ENCODE results near the gene ZBTB16. TPM values are rescaled to one million over a fixed set of nuclear protein-coding genes. Genes with fewer than 3 reads are reported as not detected.

The ZBTB16 gene
- total and polyA plus RNA-seq, 2 experiments from 2014 or later, result 8.7 to 10.5 TPM

DNA sequence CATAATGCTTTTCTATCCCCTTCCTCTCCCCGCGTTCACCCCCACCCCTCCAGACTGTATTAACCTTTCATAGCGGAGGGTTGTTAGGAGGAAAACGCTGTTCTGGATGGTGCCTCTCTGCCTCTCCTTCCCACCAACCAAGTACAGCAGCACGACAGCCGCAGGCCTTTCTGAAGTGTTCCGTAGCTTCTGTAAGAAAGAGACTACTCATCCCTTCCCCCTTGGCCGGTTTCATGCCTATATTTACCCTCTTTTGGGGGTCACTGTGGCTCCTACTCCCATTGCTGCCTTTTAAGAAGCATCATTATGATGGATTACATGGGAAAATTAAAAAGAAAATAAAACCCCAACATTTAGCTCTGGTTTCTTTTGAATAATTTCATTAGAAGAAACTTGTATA, 46.5 kb downstream of the ZBTB16 start:
- H3K27ac ChIP-seq, result no peak overlapping the region
- H3K4me1 ChIP-seq (ENCODE audit: low read depth), result peaks cover 3% of the 10 kb centered on the region
- no peak overlapping the region for H3K4me3 ChIP-seq
- no peak for DNase-seq (ENCODE audit: low read depth in 1 of 2, low spot score in 1 of 2)
- H3K36me3 ChIP-seq, result no peaks in the 10 kb centered on the region
- H3K27me3 ChIP-seq, result peaks cover 3% of the 10 kb centered on the region
- H3K9me3 ChIP-seq (ENCODE audit: low read depth), result no peaks in the 10 kb centered on the region
- TF ChIP-seq CTCF (IDR thresholded peaks at IDR 0.05; ENCODE audit: low read depth, low read length), result no peak

- Histone ChIP-seq H3K4me3 (no peak overlapping the region), H3K27ac (no peak overlapping the region), H3K9me3 (ENCODE audit: low read depth) (no peaks in the 10 kb centered on the region), H3K4me1 (ENCODE audit: low read depth) (peaks cover 3% of the 10 kb centered on the region), H3K36me3 (no peaks in the 10 kb centered on the region), H3K27me3 (peaks cover 3% of the 10 kb centered on the region)
- TF ChIP-seq CTCF (IDR thresholded peaks at IDR 0.05; ENCODE audit: low read depth, low read length), result no peak
- no peak for DNase-seq (ENCODE audit: low read depth in 1 of 2, low spot score in 1 of 2)
These were observed 47.5 kb downstream of the ZBTB16 start for GRCh38 chr11:114106986-114107385.

- peaks cover 3% of the 10 kb centered on the region for H3K27me3 ChIP-seq
- no peak overlapping the region for H3K27ac ChIP-seq
- TF ChIP-seq CTCF (IDR thresholded peaks at IDR 0.05; ENCODE audit: low read depth, low read length), result no peak
- no peak overlapping the region for H3K4me3 ChIP-seq
- H3K9me3 ChIP-seq (ENCODE audit: low read depth), result no peaks in the 10 kb centered on the region
- H3K4me1 ChIP-seq (ENCODE audit: low read depth), result peaks cover 3% of the 10 kb centered on the region
- no peaks in the 10 kb centered on the region for H3K36me3 ChIP-seq
- DNase-seq (ENCODE audit: low read depth in 1 of 2, low spot score in 1 of 2), result no peak
These were observed 49.1 kb downstream of the ZBTB16 start for GRCh38 chr11:114108501-114109205.

- Histone ChIP-seq H3K27ac (no peak overlapping the region), H3K27me3 (peaks cover 3% of the 10 kb centered on the region), H3K4me3 (no peak overlapping the region), H3K9me3 (ENCODE audit: low read depth) (no peaks in the 10 kb centered on the region), H3K36me3 (no peaks in the 10 kb centered on the region), H3K4me1 (ENCODE audit: low read depth) (peaks cover 3% of the 10 kb centered on the region)
- DNase-seq (ENCODE audit: low read depth in 1 of 2, low spot score in 1 of 2), result no peak
- TF ChIP-seq CTCF (IDR thresholded peaks at IDR 0.05; ENCODE audit: low read depth, low read length), result no peak
These were observed 49.9 kb downstream of the ZBTB16 start for GRCh38 chr11:114109206-114110090.

DNA sequence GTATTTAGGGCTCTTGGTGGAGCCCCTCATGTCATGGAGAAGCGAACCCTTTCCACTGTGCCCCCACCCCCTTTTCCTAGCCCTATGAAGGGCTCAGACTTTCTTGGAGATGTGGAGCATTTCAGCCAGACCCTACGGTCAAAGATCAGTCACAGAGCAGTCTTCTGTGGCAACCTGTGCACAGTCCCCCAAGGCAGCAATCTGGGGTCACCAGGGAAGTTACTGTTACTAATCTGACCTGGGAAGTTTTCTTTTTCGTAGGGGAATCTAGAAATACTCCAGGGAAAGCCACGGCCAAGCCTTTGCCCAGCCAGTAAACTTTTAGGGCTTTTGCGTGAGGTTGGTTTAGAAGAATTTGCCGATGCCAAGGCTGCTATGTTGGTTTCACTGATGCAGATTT, 50.6 kb downstream of the ZBTB16 start:
- no peak for TF ChIP-seq CTCF (IDR thresholded peaks at IDR 0.05; ENCODE audit: low read depth, low read length)
- no peak overlapping the region for H3K27ac ChIP-seq
- DNase-seq (ENCODE audit: low read depth in 1 of 2, low spot score in 1 of 2), result no peak
- no peaks in the 10 kb centered on the region for H3K9me3 ChIP-seq (ENCODE audit: low read depth)
- H3K4me1 ChIP-seq (ENCODE audit: low read depth), result peaks cover 7% of the 10 kb centered on the region
- H3K4me3 ChIP-seq, result no peak overlapping the region
- peaks cover 3% of the 10 kb centered on the region for H3K27me3 ChIP-seq
- no peaks in the 10 kb centered on the region for H3K36me3 ChIP-seq

Measured in cardiac muscle cell (in vitro differentiated cells and primary cell).